K562 (cell line): ENCODE measurements around the gene TNK2. TPM values are rescaled to one million over a fixed set of nuclear protein-coding genes. Genes with fewer than 3 reads are reported as not detected.

ENCODE experiments used
- ARID1B ChIP-seq: fragments of 450-650 bp; IDR thresholded peaks from 2 replicates; pipeline ENCODE4 v1.6.1; 2016; ENCODE audit warnings: antibody characterized with exemption, mild to moderate bottlenecking, inconsistent platforms
- BCOR ChIP-seq: fragments of 450-650 bp; IDR thresholded peaks from 2 replicates; pipeline ENCODE4 v1.6.1; 2016
- GABPB1 ChIP-seq: sonication (generic); formaldehyde crosslinking; IDR thresholded peaks from 2 replicates; pipeline ENCODE4 v1.8.0; 2022; ENCODE audit warnings: mild to moderate bottlenecking, missing genetic modification reagents
- L3MBTL2 ChIP-seq: fragments of 450-650 bp; IDR thresholded peaks from 2 replicates; pipeline ENCODE4 v1.6.1; 2016; ENCODE audit warnings: mild to moderate bottlenecking, moderate library complexity
- RREB1 ChIP-seq: fragments of 250-450 bp; sonication (Bioruptor Pico); IDR thresholded peaks from 2 replicates; pipeline ENCODE4 v1.4.0; 2020
- SMAD3 ChIP-seq: fragments of 450-650 bp; formaldehyde crosslinking; conservative IDR thresholded peaks from 2 replicates; pipeline ENCODE4 v1.4.0; 2020; ENCODE audit warnings: mild to moderate bottlenecking
- SMC3 ChIP-seq: conservative IDR thresholded peaks from 2 replicates; pipeline ENCODE4 v1.6.1; 2011; ENCODE audit warnings: low read depth, low read length, improper control_type of control experiment; ENCODE audit not compliant: insufficient read depth
- SOX6 ChIP-seq: fragments of 450-650 bp; IDR thresholded peaks from 2 replicates; pipeline ENCODE4 v1.6.1; 2014; ENCODE audit warnings: mild to moderate bottlenecking
- ZNF263 ChIP-seq: sonication (generic); formaldehyde crosslinking; IDR thresholded peaks from 2 replicates; pipeline ENCODE4 v1.8.0; 2022; ENCODE audit warnings: mild to moderate bottlenecking, missing genetic modification reagents, borderline replicate concordance
- polyA plus RNA-seq, 8 experiments: library from polyadenylated mRNA; depleted of rRNA in 4 of 8; stranded (reverse) in 5 of 8; unstranded in 3 of 8; fragments of >200 nt; fragmentation: Nextera tagmentation in 2 of 8; fragmentation: Illumina TruSeq in 1 of 8; extraction: Ambion mirVana in 2 of 8; extraction: Trizol in 1 of 8; gene quantifications; 2 replicates each; pipeline versions ENCODE4 v1.2.1 to v1.2.3, GENCODE V29; 2011 to 2014; ENCODE audit warnings: inconsistent platforms in 1 of 8, missing spikeins in 1 of 8
- total RNA-seq, 7 experiments: library from RNA; depleted of rRNA in 6 of 7; stranded (reverse); fragments of >200 nt in 6 of 7; fragmentation: Illumina TruSeq in 2 of 7; extraction: Trizol in 2 of 7; gene quantifications; 2 replicates each; pipeline versions ENCODE4 v1.2.1 to v1.2.3, GENCODE V29; 2011 to 2021; ENCODE audit warnings: low replicate concordance in 1 of 7
- TF ChIP-seq, protein P1 (sequence below): fragments of 450-650 bp; formaldehyde crosslinking; IDR thresholded peaks from 2 replicates; pipeline ENCODE4 v1.4.0; 2022; ENCODE audit warnings: mild to moderate bottlenecking, moderate library complexity
- TF ChIP-seq, protein P2 (sequence below), 2 experiments: fragments of 250-450 bp in 1 of 2; fragments of 450-650 bp in 1 of 2; sonication (Bioruptor Pico) in 1 of 2; IDR thresholded peaks; 2 replicates each; pipeline versions ENCODE4 v1.6.1 to v1.8.0; 2016 to 2021; ENCODE audit warnings: mild to moderate bottlenecking in 2 of 2, moderate library complexity in 2 of 2, missing compliant biosample characterization in 1 of 2, missing genetic modification characterization in 1 of 2
- TF ChIP-seq, protein P3 (sequence below): fragments of 450-650 bp; IDR thresholded peaks from 2 replicates; pipeline ENCODE4 v1.6.1; 2018; ENCODE audit warnings: mild to moderate bottlenecking, low read depth; ENCODE audit not compliant: partially characterized antibody
- TF ChIP-seq, protein P4 (sequence below): fragments of 250-450 bp; sonication (Bioruptor Pico); IDR thresholded peaks from 2 replicates; pipeline ENCODE4 v1.4.0; 2020; ENCODE audit warnings: mild to moderate bottlenecking, moderate library complexity

The TNK2 gene
- total and polyA plus RNA-seq, 9 of the 15 experiments (the other 6 are each of a cell fraction or from before 2014, with no cell fraction given): 0.03 to 33.8 (median 6.5) TPM

- TF ChIP-seq RREB1 (CRISPR knock-in tag) (peak; percentile 47; the same call in 1 of the 2 replicates), GABPB1 (peak; percentile 29; the same call in 1 of the 2 replicates), BCOR (peak; percentile 78), SMC3 (no peak), ARID1B (peak; percentile 47; the same call in 1 of the 2 replicates), SMAD3 (CRISPR knock-in tag) (no peak), SOX6 (peak; percentile 46; the same call in 1 of the 2 replicates), ZNF263 (CRISPR knock-in tag) (no peak), L3MBTL2 (peak; percentile 80; the same call in 1 of the 2 replicates)
- TF ChIP-seq, protein P1, sequence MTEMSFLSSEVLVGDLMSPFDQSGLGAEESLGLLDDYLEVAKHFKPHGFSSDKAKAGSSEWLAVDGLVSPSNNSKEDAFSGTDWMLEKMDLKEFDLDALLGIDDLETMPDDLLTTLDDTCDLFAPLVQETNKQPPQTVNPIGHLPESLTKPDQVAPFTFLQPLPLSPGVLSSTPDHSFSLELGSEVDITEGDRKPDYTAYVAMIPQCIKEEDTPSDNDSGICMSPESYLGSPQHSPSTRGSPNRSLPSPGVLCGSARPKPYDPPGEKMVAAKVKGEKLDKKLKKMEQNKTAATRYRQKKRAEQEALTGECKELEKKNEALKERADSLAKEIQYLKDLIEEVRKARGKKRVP (CRISPR knock-in tag): no peak
- TF ChIP-seq, protein P2, sequence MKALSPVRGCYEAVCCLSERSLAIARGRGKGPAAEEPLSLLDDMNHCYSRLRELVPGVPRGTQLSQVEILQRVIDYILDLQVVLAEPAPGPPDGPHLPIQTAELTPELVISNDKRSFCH (CRISPR knock-in tag; IDR thresholded peaks at IDR 0.05): no peak
- TF ChIP-seq, protein P2 (tag; IDR thresholded peaks at IDR 0.05): peak; percentile 82; the same call in 1 of the 2 replicates
- TF ChIP-seq, protein P3, sequence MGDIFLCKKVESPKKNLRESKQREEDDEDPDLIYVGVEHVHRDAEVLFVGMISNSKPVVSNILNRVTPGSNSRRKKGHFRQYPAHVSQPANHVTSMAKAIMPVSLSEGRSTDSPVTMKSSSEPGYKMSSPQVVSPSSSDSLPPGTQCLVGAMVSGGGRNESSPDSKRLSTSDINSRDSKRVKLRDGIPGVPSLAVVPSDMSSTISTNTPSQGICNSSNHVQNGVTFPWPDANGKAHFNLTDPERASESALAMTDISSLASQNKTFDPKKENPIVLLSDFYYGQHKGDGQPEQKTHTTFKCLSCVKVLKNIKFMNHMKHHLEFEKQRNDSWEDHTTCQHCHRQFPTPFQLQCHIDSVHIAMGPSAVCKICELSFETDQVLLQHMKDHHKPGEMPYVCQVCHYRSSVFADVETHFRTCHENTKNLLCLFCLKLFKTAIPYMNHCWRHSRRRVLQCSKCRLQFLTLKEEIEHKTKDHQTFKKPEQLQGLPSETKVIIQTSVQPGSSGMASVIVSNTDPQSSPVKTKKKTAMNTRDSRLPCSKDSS: no peak
- TF ChIP-seq, protein P4, sequence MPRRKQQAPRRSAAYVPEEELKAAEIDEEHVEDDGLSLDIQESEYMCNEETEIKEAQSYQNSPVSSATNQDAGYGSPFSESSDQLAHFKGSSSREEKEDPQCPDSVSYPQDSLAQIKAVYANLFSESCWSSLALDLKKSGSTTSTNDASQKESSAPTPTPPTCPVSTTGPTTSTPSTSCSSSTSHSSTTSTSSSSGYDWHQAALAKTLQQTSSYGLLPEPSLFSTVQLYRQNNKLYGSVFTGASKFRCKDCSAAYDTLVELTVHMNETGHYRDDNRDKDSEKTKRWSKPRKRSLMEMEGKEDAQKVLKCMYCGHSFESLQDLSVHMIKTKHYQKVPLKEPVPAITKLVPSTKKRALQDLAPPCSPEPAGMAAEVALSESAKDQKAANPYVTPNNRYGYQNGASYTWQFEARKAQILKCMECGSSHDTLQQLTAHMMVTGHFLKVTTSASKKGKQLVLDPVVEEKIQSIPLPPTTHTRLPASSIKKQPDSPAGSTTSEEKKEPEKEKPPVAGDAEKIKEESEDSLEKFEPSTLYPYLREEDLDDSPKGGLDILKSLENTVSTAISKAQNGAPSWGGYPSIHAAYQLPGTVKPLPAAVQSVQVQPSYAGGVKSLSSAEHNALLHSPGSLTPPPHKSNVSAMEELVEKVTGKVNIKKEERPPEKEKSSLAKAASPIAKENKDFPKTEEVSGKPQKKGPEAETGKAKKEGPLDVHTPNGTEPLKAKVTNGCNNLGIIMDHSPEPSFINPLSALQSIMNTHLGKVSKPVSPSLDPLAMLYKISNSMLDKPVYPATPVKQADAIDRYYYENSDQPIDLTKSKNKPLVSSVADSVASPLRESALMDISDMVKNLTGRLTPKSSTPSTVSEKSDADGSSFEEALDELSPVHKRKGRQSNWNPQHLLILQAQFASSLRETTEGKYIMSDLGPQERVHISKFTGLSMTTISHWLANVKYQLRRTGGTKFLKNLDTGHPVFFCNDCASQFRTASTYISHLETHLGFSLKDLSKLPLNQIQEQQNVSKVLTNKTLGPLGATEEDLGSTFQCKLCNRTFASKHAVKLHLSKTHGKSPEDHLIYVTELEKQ (CRISPR knock-in tag): no peak
Observed at GRCh38 chr3:195907934-195908693, at the start of gene TNK2 (continued).
